ENCODE data around the gene ZNF516. TPM values are rescaled to one million over a fixed set of nuclear protein-coding genes. Genes with fewer than 3 reads are reported as not detected.

Gene ZNF516
- total RNA-seq, 5 donors from 2014 or later (not counting 1 experiment from before 2014, with no cell fraction given) = 22.0 to 31.8 (median 25.7) TPM

- no peak overlapping the region for H3K4me3 ChIP-seq (ENCODE audit: control insufficient read depth in 1 of 2, extremely low read depth in 1 of 2, low read length in 1 of 2)
- no peak for ATAC-seq (replicated peaks in 1 of 4)
- H3K27me3 ChIP-seq (replicated peaks in 1 of 2; ENCODE audit: control insufficient read depth in 2 of 2, extremely low read depth in 1 of 2, insufficient read depth in 2 of 2, low read length in 1 of 2) = peaks cover 0 to 13% of the 10 kb centered on the region in 2 experiments
- H3K9me3 ChIP-seq = no peaks in the 10 kb centered on the region
- POLR2A ChIA-PET = no interaction called here
- H3K4me1 ChIP-seq (ENCODE audit: control insufficient read depth in 1 of 2, extremely low read depth in 1 of 2, insufficient read depth in 2 of 2, low read length in 2 of 2) = peaks cover 0 to 2% of the 10 kb centered on the region in 2 experiments
- 94% methylated on average over 38 of the region's 43 CpGs for WGBS (ENCODE audit: insufficient coverage)
- Mint-ChIP-seq H3K9me3 (no peaks in the 10 kb centered on the region), H3K4me3 (no peak overlapping the region), H3K27ac (peak overlapping the region in 1 of 2 donors; percentile 5), H3K36me3 (no peaks in the 10 kb centered on the region), H3K27me3 (no peaks in the 10 kb centered on the region), H3K4me1 (peaks cover 24 to 44% (median 26%) of the 10 kb centered on the region in 3 donors)
- H3K27ac ChIP-seq (ENCODE audit: low read length) = no peak overlapping the region
- CTCF ChIA-PET = interaction anchor here (1.3 kb wide), 2 partner anchors 305 to 308 kb away, joined by 4 to 7 read pairs; no protein-coding TSS in a partner anchor
- no peaks in the 10 kb centered on the region for H3K36me3 ChIP-seq (ENCODE audit: control insufficient read depth in 2 of 2, extremely low read depth in 1 of 2, insufficient read depth in 1 of 2, low read length in 1 of 2)
- DNase-seq = no peak
These were observed 92.7 kb downstream of the ZNF516 start for GRCh38 chr18:76402026-76402990.

- 79% methylated on average over 20 of the region's 25 CpGs for WGBS (ENCODE audit: insufficient coverage)
- Histone ChIP-seq H3K27ac (ENCODE audit: low read length) (no peak overlapping the region), H3K27me3 (replicated peaks in 1 of 2; ENCODE audit: control insufficient read depth in 2 of 2, extremely low read depth in 1 of 2, insufficient read depth in 2 of 2, low read length in 1 of 2) (peaks cover 0 to 13% of the 10 kb centered on the region in 2 experiments), H3K4me3 (ENCODE audit: control insufficient read depth in 1 of 2, extremely low read depth in 1 of 2, low read length in 1 of 2) (no peak overlapping the region), H3K36me3 (ENCODE audit: control insufficient read depth in 2 of 2, extremely low read depth in 1 of 2, insufficient read depth in 1 of 2, low read length in 1 of 2) (no peaks in the 10 kb centered on the region), H3K4me1 (ENCODE audit: control insufficient read depth in 1 of 2, extremely low read depth in 1 of 2, insufficient read depth in 2 of 2, low read length in 2 of 2) (peaks cover 0 to 2% of the 10 kb centered on the region in 2 experiments), H3K9me3 (no peaks in the 10 kb centered on the region)
- Mint-ChIP-seq H3K4me3 (no peak overlapping the region), H3K9me3 (no peaks in the 10 kb centered on the region), H3K4me1 (peaks cover 20 to 36% (median 28%) of the 10 kb centered on the region in 3 donors), H3K27me3 (no peaks in the 10 kb centered on the region), H3K27ac (no peak overlapping the region), H3K36me3 (no peaks in the 10 kb centered on the region)
- POLR2A ChIA-PET = interaction anchor here in 1 of 2 donors (0.6 kb wide), 1 partner anchor 227 kb away, joined by 3 read pairs; no protein-coding TSS in a partner anchor
- DNase-seq (no peak), ATAC-seq (replicated peaks in 1 of 4) (no peak)
- CTCF ChIA-PET = interaction anchor here (1.1 to 5.0 kb wide), 5 partner anchors 218 to 308 kb away, joined by 3 to 36 read pairs (median 7); no protein-coding TSS in a partner anchor
These were observed 93.5 kb downstream of the ZNF516 start for GRCh38 chr18:76401498-76401897.

DNA sequence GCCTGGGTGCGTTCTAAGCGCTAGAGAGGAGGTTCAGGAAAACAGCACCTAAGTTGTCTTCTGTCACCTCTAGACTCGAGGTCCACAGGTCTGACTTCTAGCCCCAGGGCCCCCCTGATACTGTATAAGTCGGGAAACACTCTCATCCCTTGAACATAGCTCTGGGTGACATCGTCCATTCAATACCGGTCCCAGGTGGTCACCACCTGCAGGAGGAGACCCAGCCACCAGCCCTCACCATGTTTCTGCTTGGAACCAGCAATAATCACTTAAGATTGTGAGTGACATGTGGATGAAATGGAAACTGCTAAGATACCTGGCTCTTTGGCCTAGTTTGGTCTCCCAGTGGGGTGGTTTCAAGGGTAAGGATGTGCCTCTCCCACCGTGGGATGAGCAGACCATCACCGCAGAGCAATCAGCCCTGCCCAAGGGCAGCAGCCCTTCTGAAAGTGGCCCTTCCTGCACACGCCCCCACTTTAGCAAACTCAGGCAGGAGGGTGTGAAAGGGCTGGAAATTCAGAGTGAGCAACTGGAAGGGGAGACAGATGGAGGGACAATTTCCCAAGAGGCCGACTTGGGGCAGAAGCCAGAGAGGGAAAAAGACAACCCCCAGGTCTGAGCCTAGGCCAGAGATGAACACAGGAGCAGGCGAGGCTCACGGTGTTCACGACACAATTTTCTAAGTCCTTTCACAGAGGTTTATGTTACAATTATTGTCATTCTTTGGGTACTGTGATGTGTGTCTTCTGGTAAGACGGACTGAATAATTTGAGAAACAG is 95.2 kb downstream of the ZNF516 start:
- no peak for DNase-seq
- Histone ChIP-seq H3K27me3 (replicated peaks in 1 of 2; ENCODE audit: control insufficient read depth in 2 of 2, extremely low read depth in 1 of 2, insufficient read depth in 2 of 2, low read length in 1 of 2) (peaks cover 0 to 13% of the 10 kb centered on the region in 2 experiments), H3K36me3 (ENCODE audit: control insufficient read depth in 2 of 2, extremely low read depth in 1 of 2, insufficient read depth in 1 of 2, low read length in 1 of 2) (no peaks in the 10 kb centered on the region), H3K9me3 (no peaks in the 10 kb centered on the region), H3K27ac (ENCODE audit: low read length) (no peak overlapping the region), H3K4me1 (ENCODE audit: control insufficient read depth in 1 of 2, extremely low read depth in 1 of 2, insufficient read depth in 2 of 2, low read length in 2 of 2) (peaks cover 0 to 2% of the 10 kb centered on the region in 2 experiments), H3K4me3 (ENCODE audit: control insufficient read depth in 1 of 2, extremely low read depth in 1 of 2, low read length in 1 of 2) (no peak overlapping the region)
- ChIA-PET POLR2A (no interaction called here), CTCF (interaction anchor here (0.6 to 5.0 kb wide), 16 partner anchors 9 to 322 kb away, joined by 3 to 36 read pairs (median 3); no protein-coding TSS in a partner anchor)
- Mint-ChIP-seq H3K27me3 (no peaks in the 10 kb centered on the region), H3K36me3 (no peaks in the 10 kb centered on the region), H3K9me3 (no peaks in the 10 kb centered on the region), H3K27ac (peak overlapping the region in 1 of 2 donors; percentile 28), H3K4me1 (peaks cover 17 to 29% (median 26%) of the 10 kb centered on the region in 3 donors), H3K4me3 (no peak overlapping the region)
- ATAC-seq (replicated peaks in 1 of 4) = no peak
- 68% methylated on average over 7 of the region's 14 CpGs for WGBS (ENCODE audit: insufficient coverage)

- ChIA-PET CTCF (interaction anchor here (0.5 to 5.0 kb wide), 19 partner anchors 8 to 1943 kb away, joined by 3 to 36 read pairs (median 3); no protein-coding TSS in a partner anchor), POLR2A (no interaction called here)
- H3K27me3 ChIP-seq (replicated peaks in 1 of 2; ENCODE audit: control insufficient read depth in 2 of 2, extremely low read depth in 1 of 2, insufficient read depth in 2 of 2, low read length in 1 of 2) = peaks cover 0 to 13% of the 10 kb centered on the region in 2 experiments
- Mint-ChIP-seq H3K4me1 (peaks cover 17 to 29% (median 26%) of the 10 kb centered on the region in 3 donors), H3K4me3 (no peak overlapping the region), H3K9me3 (no peaks in the 10 kb centered on the region), H3K36me3 (no peaks in the 10 kb centered on the region), H3K27me3 (no peaks in the 10 kb centered on the region), H3K27ac (peak overlapping the region in 1 of 2 donors; percentile 28)
- no peak overlapping the region for H3K27ac ChIP-seq (ENCODE audit: low read length)
- H3K36me3 ChIP-seq (ENCODE audit: control insufficient read depth in 2 of 2, extremely low read depth in 1 of 2, insufficient read depth in 1 of 2, low read length in 1 of 2) = no peaks in the 10 kb centered on the region
- no peak overlapping the region for H3K4me3 ChIP-seq (ENCODE audit: control insufficient read depth in 1 of 2, extremely low read depth in 1 of 2, low read length in 1 of 2)
- ATAC-seq (replicated peaks in 1 of 4) = peak; percentile 88 to 96 (median 90)
- WGBS (ENCODE audit: insufficient coverage) = 15% methylated on average over 8 of the region's 14 CpGs
- H3K9me3 ChIP-seq = no peaks in the 10 kb centered on the region
- peaks cover 0 to 2% of the 10 kb centered on the region in 2 experiments for H3K4me1 ChIP-seq (ENCODE audit: control insufficient read depth in 1 of 2, extremely low read depth in 1 of 2, insufficient read depth in 2 of 2, low read length in 2 of 2)
- peak; percentile 23 to 84 (median 67) for DNase-seq
These were observed 96.0 kb downstream of the ZNF516 start for GRCh38 chr18:76398896-76399612.

- peaks cover 0 to 2% of the 10 kb centered on the region in 2 experiments for H3K4me1 ChIP-seq (ENCODE audit: control insufficient read depth in 1 of 2, extremely low read depth in 1 of 2, insufficient read depth in 2 of 2, low read length in 2 of 2)
- H3K27ac ChIP-seq (ENCODE audit: low read length) = no peak overlapping the region
- Mint-ChIP-seq H3K36me3 (no peaks in the 10 kb centered on the region), H3K27ac (no peak overlapping the region), H3K4me3 (no peak overlapping the region), H3K4me1 (peaks cover 15 to 26% (median 23%) of the 10 kb centered on the region in 3 donors), H3K9me3 (no peaks in the 10 kb centered on the region), H3K27me3 (no peaks in the 10 kb centered on the region)
- H3K27me3 ChIP-seq (replicated peaks in 1 of 2; ENCODE audit: control insufficient read depth in 2 of 2, extremely low read depth in 1 of 2, insufficient read depth in 2 of 2, low read length in 1 of 2) = peaks cover 0 to 12% of the 10 kb centered on the region in 2 experiments
- ATAC-seq (replicated peaks in 1 of 4) (no peak), DNase-seq (no peak)
- no peaks in the 10 kb centered on the region for H3K9me3 ChIP-seq
- ChIA-PET POLR2A (no interaction called here), CTCF (interaction anchor here (0.5 to 5.0 kb wide), 10 partner anchors 16 to 434 kb away, joined by 3 to 36 read pairs (median 4); no protein-coding TSS in a partner anchor)
- no peak overlapping the region for H3K4me3 ChIP-seq (ENCODE audit: control insufficient read depth in 1 of 2, extremely low read depth in 1 of 2, low read length in 1 of 2)
- WGBS (ENCODE audit: insufficient coverage) = 87% methylated on average over 7 of the region's 7 CpGs
- no peaks in the 10 kb centered on the region for H3K36me3 ChIP-seq (ENCODE audit: control insufficient read depth in 2 of 2, extremely low read depth in 1 of 2, insufficient read depth in 1 of 2, low read length in 1 of 2)
These were observed 96.7 kb downstream of the ZNF516 start for GRCh38 chr18:76398295-76398694.

All from T-cell (primary cell).